Spleen (tissue), 11 donors: ENCODE measurements around the gene SOAT2. TPM values are rescaled to one million over a fixed set of nuclear protein-coding genes. Genes with fewer than 3 reads are reported as not detected.

Experiments used
- DNase-seq: peaks from one replicate; pipeline ENCODE4 v3.0.0-alpha.2; 2020
- H3K27ac ChIP-seq, 8 donors: fragments of 200-600 bp; sonication (generic) in 7 of 8; 1 replicate in 4 of 8; 2 replicates in 4 of 8; pipeline versions ENCODE4 v1.5.0 to v1.8.0; 2016 to 2021; ENCODE audit warnings: inconsistent platforms in 4 of 8, mild to moderate bottlenecking in 4 of 8, moderate library complexity in 1 of 8
- H3K27me3 ChIP-seq, 7 donors: fragments of 200-600 bp; sonication (generic) in 6 of 7; replicated peaks in 1 of 7; 1 replicate in 4 of 7; 2 replicates in 3 of 7; pipeline versions ENCODE4 v1.5.0 to v1.8.0; 2016 to 2021; ENCODE audit warnings: inconsistent platforms in 3 of 7, mild to moderate bottlenecking in 1 of 7
- H3K36me3 ChIP-seq, 6 donors: fragments of 200-600 bp; sonication (generic) in 5 of 6; 1 replicate in 4 of 6; 2 replicates in 2 of 6; pipeline versions ENCODE4 v1.5.0 to v1.8.0; 2016 to 2021; ENCODE audit warnings: inconsistent platforms in 2 of 6
- H3K4me1 ChIP-seq, 6 donors: fragments of 200-600 bp; sonication (generic) in 5 of 6; 1 replicate in 3 of 6; 2 replicates in 3 of 6; pipeline versions ENCODE4 v1.5.0 to v1.8.0; 2016 to 2021; ENCODE audit warnings: inconsistent platforms in 3 of 6
- H3K4me3 ChIP-seq, 8 donors: fragments of 200-600 bp; sonication (generic) in 7 of 8; 1 replicate in 4 of 8; 2 replicates in 4 of 8; pipeline versions ENCODE4 v1.5.0 to v1.8.0; 2016 to 2021; ENCODE audit warnings: inconsistent platforms in 4 of 8, mild to moderate bottlenecking in 4 of 8, moderate library complexity in 2 of 8
- H3K9me3 ChIP-seq, 8 donors: fragments of 200-600 bp; sonication (generic) in 7 of 8; 1 replicate in 4 of 8; 2 replicates in 4 of 8; pipeline versions ENCODE4 v1.5.0 to v1.8.0; 2016 to 2021; ENCODE audit warnings: inconsistent platforms in 4 of 8
- CTCF ChIP-seq, 11 experiments: fragments of 200-600 bp in 7 of 11; fragments of 450-650 bp in 4 of 11; sonication (generic) in 4 of 11; IDR thresholded peaks in 8 of 11; conservative IDR thresholded peaks in 3 of 11; 1 replicate in 7 of 11; 2 replicates in 4 of 11; pipeline versions ENCODE4 v1.4.0 to v1.8.0; 2016 to 2021; ENCODE audit warnings: antibody characterized with exemption in 11 of 11, inconsistent platforms in 4 of 11, mild to moderate bottlenecking in 1 of 11
- POLR2A ChIP-seq, 3 donors: fragments of 450-650 bp; IDR thresholded peaks; one replicate each; pipeline ENCODE4 v1.5.1; 2017; ENCODE audit warnings: antibody characterized with exemption in 3 of 3, mild to moderate bottlenecking in 1 of 3
- POLR2AphosphoS5 ChIP-seq, 3 donors: sonication (generic); formaldehyde crosslinking; IDR thresholded peaks; one replicate each; pipeline ENCODE4 v1.5.1; 2017; ENCODE audit warnings: antibody characterized with exemption in 3 of 3
- WGBS, 5 donors: extraction: QIAGEN DNeasy Blood & Tissue Kit in 3 of 5; methylation state at CpG; one replicate each; pipeline versions ENCODE4 v1.1.5 to v1.1.7; 2013 to 2018; 5-methylcytosine and 5-hydroxymethylcytosine counted together
- intact Hi-C: fragments of 100-400 bp; cut with DNase I; formaldehyde crosslinking; loops from one replicate; pipeline ENCODE4 v1.15.0; 2023; ENCODE audit warnings: low total_unique reads
- microRNA-seq, 3 donors: library from miRNA; unstranded; fragments of <30 nt; microRNA quantifications; one replicate each; pipeline versions ENCODE4 to v1.1.0, GENCODE V29; 2019 to 2020
- polyA plus RNA-seq, 3 donors: library from polyadenylated mRNA; stranded (reverse); fragments of 200-250 nt; gene quantifications; one replicate each; pipeline ENCODE4 v1.2.1, GENCODE V29; 2013
- small RNA-seq, 4 donors: library from RNA; depleted of rRNA; stranded (forward); fragments of <200 nt; gene quantifications; one replicate each; pipeline ENCODE3, GENCODE V24; 2016
- total RNA-seq, 7 donors: library from RNA; depleted of rRNA in 3 of 7; stranded (reverse); fragments of >200 nt in 3 of 7; fragmentation: NEBNext Ultra II Directional in 4 of 7; extraction: Animal tissue kit (Norgen Biotek cat#: 25700) in 4 of 7; gene quantifications; one replicate each; pipeline versions ENCODE4 v1.1.0 to v1.2.1, GENCODE V29; 2016 to 2021
- donor health status: healthy with polysubstance abuse.
- donor health status: DM: no; HTN: no; CAD: no; lungs with moderate emphysema.
- donor health status: DM: no; HTN: no; CAD: no.
- donor health status: Bipolar disorder and iron deficiency.
- donor health status: healthy.
- donor health status: DM: no; HTN: no; CAD: no.
- donor health status: DM: yes; HTN: yes; CAD: no.

Gene SOAT2
- total and polyA plus RNA-seq, 10 donors = 0.37 to 2.2 (median 0.56) TPM; not detected in 1

GRCh38 chr12:53171725-53172329 lies 68.5 kb downstream of the SOAT2 start:
- H3K4me3 ChIP-seq = no peak overlapping the region
- H3K27ac ChIP-seq = no peak overlapping the region
- DNase-seq = no peak
- peaks cover 0 to 28% (median 17%) of the 10 kb centered on the region in 6 donors for H3K4me1 ChIP-seq
- H3K36me3 ChIP-seq = peaks cover 0 to 47% (median 3%) of the 10 kb centered on the region in 6 donors
- intact Hi-C loops = no loop called here
- H3K27me3 ChIP-seq = no peaks in the 10 kb centered on the region
- no peak for TF ChIP-seq POLR2AphosphoS5 (IDR thresholded peaks at IDR 0.05)
- no peak for TF ChIP-seq CTCF (IDR thresholded peaks at IDR 0.05 in 8 of 11, conservative IDR thresholded peaks at IDR 0.05 in 3 of 11)
- no peak for TF ChIP-seq POLR2A (IDR thresholded peaks at IDR 0.05)
- 64 to 78% (median 77%) methylated on average over 10 of the region's 10 CpGs for WGBS, 5 donors
- no peaks in the 10 kb centered on the region for H3K9me3 ChIP-seq

- TF ChIP-seq POLR2A (IDR thresholded peaks at IDR 0.05) (no peak), POLR2AphosphoS5 (IDR thresholded peaks at IDR 0.05) (no peak), CTCF (IDR thresholded peaks at IDR 0.05 in 8 of 11, conservative IDR thresholded peaks at IDR 0.05 in 3 of 11) (no peak)
- Histone ChIP-seq H3K36me3 (peaks cover 0 to 43% (median 3%) of the 10 kb centered on the region in 6 donors), H3K4me1 (peaks cover 0 to 28% (median 17%) of the 10 kb centered on the region in 6 donors), H3K4me3 (no peak overlapping the region), H3K27me3 (no peaks in the 10 kb centered on the region), H3K9me3 (no peaks in the 10 kb centered on the region), H3K27ac (no peak overlapping the region)
- no peak for DNase-seq
- intact Hi-C loops = no loop called here
- WGBS, 5 donors = 93 to 96% (median 96%) methylated on average over 11 of the region's 11 CpGs
Measured at GRCh38 chr12:53172352-53172751, 69.1 kb downstream of the SOAT2 start.

- peaks cover 0 to 43% (median 3%) of the 10 kb centered on the region in 6 donors for H3K36me3 ChIP-seq
- no peak for DNase-seq
- H3K27me3 ChIP-seq = no peaks in the 10 kb centered on the region
- WGBS, 5 donors = 86 to 96% (median 93%) methylated on average over 10 of the region's 10 CpGs
- TF ChIP-seq POLR2AphosphoS5 (IDR thresholded peaks at IDR 0.05) (no peak), CTCF (IDR thresholded peaks at IDR 0.05 in 8 of 11, conservative IDR thresholded peaks at IDR 0.05 in 3 of 11) (no peak), POLR2A (IDR thresholded peaks at IDR 0.05) (no peak)
- H3K4me1 ChIP-seq = peaks cover 0 to 28% (median 17%) of the 10 kb centered on the region in 6 donors
- intact Hi-C loops = no loop called here
- no peaks in the 10 kb centered on the region for H3K9me3 ChIP-seq
- no peak overlapping the region for H3K4me3 ChIP-seq
- H3K27ac ChIP-seq = no peak overlapping the region
Measured at GRCh38 chr12:53173085-53173715, 69.9 kb downstream of the SOAT2 start.

Small RNA genes lying within 50 kb of the gene (microRNA-seq; reads per million reads assigned to microRNA genes)
- gene MIR6757 = 1.1 to 1.4 (median 1.4) reads per million in 3 donors

Small RNA genes lying within 50 kb of the gene (small RNA-seq; reads per million reads assigned to genes)
- gene HIGD1AP1 (0 reads per million in 4 donors), gene MIR6757 (0 to 0.21 (median 0) reads per million in 4 donors), gene RNU6-333P (0 reads per million in 4 donors)

Other genes starting within 250 kb of the SOAT2 start
- 10 to 100 TPM in 6 of 7 donors, 1 to 10 TPM in 1; 10.0 to 23.1 (median 18.6) TPM for gene KRT8, start 198.4 kb upstream of the SOAT2 start, total RNA-seq
- 10 to 100 TPM; 16.3 to 21.8 (median 19.3) TPM for gene KRT8, start 198.4 kb upstream of the SOAT2 start, polyA plus RNA-seq
- gene KRT18, start 154.4 kb upstream of the SOAT2 start, total RNA-seq = 10 to 100 TPM; 23.3 to 57.2 (median 26.0) TPM
- 10 to 100 TPM; 16.8 to 23.0 (median 18.4) TPM for gene KRT18, start 154.4 kb upstream of the SOAT2 start, polyA plus RNA-seq
- 100 to 1,000 TPM; 379 to 490 (median 468) TPM for gene EIF4B, start 97.0 kb upstream of the SOAT2 start, total RNA-seq
- gene EIF4B, start 97.0 kb upstream of the SOAT2 start, polyA plus RNA-seq = 100 to 1,000 TPM; 105 to 132 (median 119) TPM
- gene TNS2, start 53.4 kb upstream of the SOAT2 start, total RNA-seq = 100 to 1,000 TPM in 6 of 7 donors, 10 to 100 TPM in 1; 72.4 to 301 (median 170) TPM
- gene TNS2, start 53.4 kb upstream of the SOAT2 start, polyA plus RNA-seq = 100 to 1,000 TPM in 1 of 3 donors, 10 to 100 TPM in 2; 36.6 to 159 (median 67.5) TPM
- 10 to 100 TPM; 29.2 to 44.5 (median 36.4) TPM for gene SPRYD3, start 24.1 kb upstream of the SOAT2 start, total RNA-seq
- gene SPRYD3, start 24.1 kb upstream of the SOAT2 start, polyA plus RNA-seq = 10 to 100 TPM; 10.8 to 31.0 (median 15.9) TPM
- gene IGFBP6, start 5.8 kb upstream of the SOAT2 start, total RNA-seq = 100 to 1,000 TPM in 2 of 7 donors, 10 to 100 TPM in 5; 35.2 to 183 (median 75.6) TPM
- gene IGFBP6, start 5.8 kb upstream of the SOAT2 start, polyA plus RNA-seq = 100 to 1,000 TPM in 2 of 3 donors, 10 to 100 TPM in 1; 37.1 to 144 (median 130) TPM
- gene ZNF740, start 77.2 kb downstream of the SOAT2 start, total RNA-seq = 10 to 100 TPM; 23.6 to 66.1 (median 45.1) TPM
- gene ZNF740, start 77.2 kb downstream of the SOAT2 start, polyA plus RNA-seq = 10 to 100 TPM in 1 of 3 donors, 1 to 10 TPM in 2; 5.6 to 12.1 (median 7.5) TPM
- gene CSAD, start 77.4 kb downstream of the SOAT2 start, total RNA-seq = 10 to 100 TPM; 33.7 to 73.0 (median 39.7) TPM
- 10 to 100 TPM; 17.9 to 36.3 (median 34.1) TPM for gene CSAD, start 77.4 kb downstream of the SOAT2 start, polyA plus RNA-seq
- gene ITGB7, start 103.8 kb downstream of the SOAT2 start, total RNA-seq = 10 to 100 TPM; 35.5 to 75.5 (median 62.2) TPM
- gene ITGB7, start 103.8 kb downstream of the SOAT2 start, polyA plus RNA-seq = 10 to 100 TPM; 23.9 to 62.5 (median 46.5) TPM
- gene RARG, start 128.7 kb downstream of the SOAT2 start, total RNA-seq = 10 to 100 TPM in 5 of 7 donors, 1 to 10 TPM in 2; 9.4 to 20.8 (median 14.4) TPM
- gene RARG, start 128.7 kb downstream of the SOAT2 start, polyA plus RNA-seq = 10 to 100 TPM in 1 of 3 donors, 1 to 10 TPM in 2; 4.6 to 10.1 (median 4.9) TPM
- 1 to 10 TPM; 1.7 to 7.2 (median 4.7) TPM for gene ESPL1, start 164.8 kb downstream of the SOAT2 start, total RNA-seq
- 1 to 10 TPM in 1 of 3 donors, under 1 TPM in 2; 0.85 to 1.9 (median 0.93) TPM for gene ESPL1, start 164.8 kb downstream of the SOAT2 start, polyA plus RNA-seq
- 100 to 1,000 TPM; 399 to 795 (median 497) TPM for gene PFDN5, start 192.1 kb downstream of the SOAT2 start, total RNA-seq
- gene PFDN5, start 192.1 kb downstream of the SOAT2 start, polyA plus RNA-seq = 1,000 to 10,000 TPM; 1,813 to 2,525 (median 1,837) TPM
- 10 to 100 TPM; 31.1 to 53.3 (median 34.9) TPM for gene MYG1, start 196.2 kb downstream of the SOAT2 start, total RNA-seq
- 10 to 100 TPM; 56.6 to 79.2 (median 76.0) TPM for gene MYG1, start 196.2 kb downstream of the SOAT2 start, polyA plus RNA-seq
- gene AAAS, start 218.1 kb downstream of the SOAT2 start, total RNA-seq = 10 to 100 TPM; 39.3 to 67.9 (median 49.7) TPM
- 10 to 100 TPM; 32.4 to 42.4 (median 33.5) TPM for gene AAAS, start 218.1 kb downstream of the SOAT2 start, polyA plus RNA-seq
- gene SP7, start 232.9 kb downstream of the SOAT2 start, total RNA-seq = not detected
- not detected for gene SP7, start 232.9 kb downstream of the SOAT2 start, polyA plus RNA-seq